Breast epithelium (tissue), 4 donors: ENCODE data around the gene WDTC1. TPM values are rescaled to one million over a fixed set of nuclear protein-coding genes. Genes with fewer than 3 reads are reported as not detected.
"Not testable (repeated sequence)": the region's sequence is repeated elsewhere in the genome, so short reads cannot be mapped to it uniquely, and the experiment has no call there.

Experiments used
- DNase-seq, 2 donors: peaks; one replicate each; pipeline ENCODE4 v3.0.0-alpha.2; 2019; ENCODE audit warnings: low spot score in 2 of 2
- H3K27ac ChIP-seq, 2 donors: fragments of 200-600 bp; sonication (generic) in 1 of 2; one replicate each; pipeline ENCODE4 v1.5.1; 2016 to 2019; ENCODE audit warnings: mild to moderate bottlenecking in 1 of 2
- H3K27me3 ChIP-seq, 2 donors: fragments of 200-600 bp; sonication (generic) in 1 of 2; one replicate each; pipeline versions ENCODE4 v1.5.1 to v1.6.0; 2017 to 2019; ENCODE audit warnings: control low read depth in 1 of 2, mild to moderate bottlenecking in 1 of 2
- H3K36me3 ChIP-seq: fragments of 200-600 bp; one replicate; pipeline ENCODE4 v1.5.1; 2019
- H3K4me1 ChIP-seq, 2 donors: fragments of 200-600 bp; sonication (generic); one replicate each; pipeline ENCODE4 v1.5.1; 2016 to 2019; ENCODE audit warnings: control low read depth in 1 of 2
- H3K4me3 ChIP-seq, 3 donors: fragments of 200-600 bp; sonication (generic); 1 replicate in 2 of 3; 2 replicates in 1 of 3; pipeline ENCODE4 v1.5.1; 2016 to 2019; ENCODE audit warnings: mild to moderate bottlenecking in 3 of 3, moderate library complexity in 2 of 3
- H3K9me3 ChIP-seq, 2 donors: fragments of 200-600 bp; sonication (generic) in 1 of 2; one replicate each; pipeline ENCODE4 v1.5.1; 2016 to 2019; ENCODE audit warnings: control low read depth in 1 of 2
- CTCF ChIP-seq, 3 donors: fragments of 450-650 bp; IDR thresholded peaks; one replicate each; pipeline ENCODE4 v1.5.1; 2016 to 2017; ENCODE audit warnings: antibody characterized with exemption in 3 of 3, mild to moderate bottlenecking in 3 of 3, moderate library complexity in 3 of 3
- POLR2A ChIP-seq: fragments of 450-650 bp; IDR thresholded peaks from one replicate; pipeline ENCODE4 v1.6.1; 2016; ENCODE audit warnings: antibody characterized with exemption, mild to moderate bottlenecking, moderate library complexity
- POLR2AphosphoS5 ChIP-seq, 3 donors: sonication (generic); formaldehyde crosslinking; IDR thresholded peaks; one replicate each; pipeline ENCODE4 v1.6.1; 2017; ENCODE audit warnings: antibody characterized with exemption in 3 of 3
- intact Hi-C: fragments of 100-400 bp; cut with DNase I; formaldehyde crosslinking; loops from one replicate; pipeline ENCODE4 v1.15.1; 2023; ENCODE audit warnings: low total_unique reads
- total RNA-seq, 3 donors: library from RNA; depleted of rRNA; stranded (reverse); fragments of >200 nt; gene quantifications; one replicate each; pipeline ENCODE4 v1.1.0, GENCODE V29; 2016

Gene WDTC1
- total RNA-seq, 3 donors from 2014 or later, result 31.5 to 34.2 (median 33.4) TPM

- Histone ChIP-seq H3K27ac (peak overlapping the region; percentile 88 to 92), H3K36me3 (no peaks in the 10 kb centered on the region), H3K4me3 (peak overlapping the region; percentile 81 to 96 (median 87)), H3K4me1 (peaks cover 3 to 7% of the 10 kb centered on the region in 2 donors), H3K9me3 (no peaks in the 10 kb centered on the region), H3K27me3 (no peaks in the 10 kb centered on the region)
- TF ChIP-seq POLR2AphosphoS5 (IDR thresholded peaks at IDR 0.05) (no peak), POLR2A (no peak), CTCF (IDR thresholded peaks at IDR 0.05) (no peak)
- no peak for DNase-seq
- intact Hi-C loops, result no loop called here
These were observed 1.4 kb downstream of the WDTC1 start for GRCh38 chr1:27235827-27236226.

GRCh38 chr1:27237112-27237511 is 2.7 kb downstream of the WDTC1 start:
- Histone ChIP-seq H3K36me3 (no peaks in the 10 kb centered on the region), H3K27me3 (no peaks in the 10 kb centered on the region), H3K9me3 (no peaks in the 10 kb centered on the region), H3K27ac (no peak overlapping the region), H3K4me1 (peaks cover 3 to 7% of the 10 kb centered on the region in 2 donors), H3K4me3 (no peak overlapping the region)
- intact Hi-C loops, result no loop called here
- no peak for DNase-seq
- TF ChIP-seq POLR2AphosphoS5 (IDR thresholded peaks at IDR 0.05), result no peak
- TF ChIP-seq CTCF (IDR thresholded peaks at IDR 0.05), result no peak
- no peak for TF ChIP-seq POLR2A

- Histone ChIP-seq H3K27ac (no peak overlapping the region), H3K4me3 (no peak overlapping the region), H3K27me3 (no peaks in the 10 kb centered on the region), H3K36me3 (no peaks in the 10 kb centered on the region), H3K9me3 (no peaks in the 10 kb centered on the region), H3K4me1 (peaks cover 3 to 7% of the 10 kb centered on the region in 2 donors)
- intact Hi-C loops, result no loop called here
- no peak for TF ChIP-seq POLR2AphosphoS5 (IDR thresholded peaks at IDR 0.05)
- TF ChIP-seq CTCF (IDR thresholded peaks at IDR 0.05), result no peak
- TF ChIP-seq POLR2A, result no peak
- DNase-seq, result no peak
These were observed 3.6 kb downstream of the WDTC1 start for GRCh38 chr1:27238032-27238431.

GRCh38 chr1:27241677-27242076 is 7.2 kb downstream of the WDTC1 start:
- intact Hi-C loops, result no loop called here
- Histone ChIP-seq H3K27me3 (no peaks in the 10 kb centered on the region), H3K4me1 (no peaks in the 10 kb centered on the region), H3K27ac (no peak overlapping the region), H3K4me3 (no peak overlapping the region), H3K36me3 (no peaks in the 10 kb centered on the region), H3K9me3 (no peaks in the 10 kb centered on the region)
- no peak for DNase-seq
- no peak for TF ChIP-seq POLR2A
- TF ChIP-seq POLR2AphosphoS5 (IDR thresholded peaks at IDR 0.05), result no peak
- no peak for TF ChIP-seq CTCF (IDR thresholded peaks at IDR 0.05)

GRCh38 chr1:27243665-27244064 is 9.2 kb downstream of the WDTC1 start:
- H3K9me3 ChIP-seq, H3K36me3 ChIP-seq, H3K4me3 ChIP-seq, H3K27me3 ChIP-seq, H3K27ac ChIP-seq, DNase-seq, intact Hi-C loops, H3K4me1 ChIP-seq: not testable (repeated sequence)

GRCh38 chr1:27246194-27246593 is 11.8 kb downstream of the WDTC1 start:
- Histone ChIP-seq H3K4me1 (no peaks in the 10 kb centered on the region), H3K36me3 (no peaks in the 10 kb centered on the region), H3K4me3 (no peak overlapping the region), H3K9me3 (no peaks in the 10 kb centered on the region), H3K27me3 (no peaks in the 10 kb centered on the region), H3K27ac (no peak overlapping the region)
- intact Hi-C loops, result no loop called here
- TF ChIP-seq POLR2A (no peak), POLR2AphosphoS5 (IDR thresholded peaks at IDR 0.05) (no peak), CTCF (IDR thresholded peaks at IDR 0.05) (no peak)
- DNase-seq, result no peak
